PFSK-1 (cell line): ENCODE data around the gene KRTAP4-7.

Experiments used
- POLR2AphosphoS5 ChIP-seq: IDR thresholded peaks from 2 replicates; pipeline ENCODE4 v1.6.1; 2012; ENCODE audit warnings: low read depth, mild to moderate bottlenecking, control low read depth, low read length, moderate library complexity
- SIN3A ChIP-seq: IDR thresholded peaks from 2 replicates; pipeline ENCODE4 v1.6.1; 2012; ENCODE audit warnings: mild to moderate bottlenecking, low read length, moderate library complexity, borderline replicate concordance; ENCODE audit not compliant: insufficient read depth
- TF ChIP-seq, protein P1 (sequence below), 2 experiments: IDR thresholded peaks; 2 replicates each; pipeline versions ENCODE4 v1.6.1 to v1.8.0; 2011 to 2012; ENCODE audit warnings: low read depth in 2 of 2, low read length in 2 of 2, control low read depth in 1 of 2, inconsistent platforms in 1 of 2, mild to moderate bottlenecking in 1 of 2, moderate library complexity in 1 of 2; ENCODE audit not compliant: insufficient read depth in 1 of 2

GRCh38 chr17:41052566-41052965, 31.4 kb upstream of the KRTAP4-7 start:
- no peak for TF ChIP-seq POLR2AphosphoS5
- TF ChIP-seq, protein P1, sequence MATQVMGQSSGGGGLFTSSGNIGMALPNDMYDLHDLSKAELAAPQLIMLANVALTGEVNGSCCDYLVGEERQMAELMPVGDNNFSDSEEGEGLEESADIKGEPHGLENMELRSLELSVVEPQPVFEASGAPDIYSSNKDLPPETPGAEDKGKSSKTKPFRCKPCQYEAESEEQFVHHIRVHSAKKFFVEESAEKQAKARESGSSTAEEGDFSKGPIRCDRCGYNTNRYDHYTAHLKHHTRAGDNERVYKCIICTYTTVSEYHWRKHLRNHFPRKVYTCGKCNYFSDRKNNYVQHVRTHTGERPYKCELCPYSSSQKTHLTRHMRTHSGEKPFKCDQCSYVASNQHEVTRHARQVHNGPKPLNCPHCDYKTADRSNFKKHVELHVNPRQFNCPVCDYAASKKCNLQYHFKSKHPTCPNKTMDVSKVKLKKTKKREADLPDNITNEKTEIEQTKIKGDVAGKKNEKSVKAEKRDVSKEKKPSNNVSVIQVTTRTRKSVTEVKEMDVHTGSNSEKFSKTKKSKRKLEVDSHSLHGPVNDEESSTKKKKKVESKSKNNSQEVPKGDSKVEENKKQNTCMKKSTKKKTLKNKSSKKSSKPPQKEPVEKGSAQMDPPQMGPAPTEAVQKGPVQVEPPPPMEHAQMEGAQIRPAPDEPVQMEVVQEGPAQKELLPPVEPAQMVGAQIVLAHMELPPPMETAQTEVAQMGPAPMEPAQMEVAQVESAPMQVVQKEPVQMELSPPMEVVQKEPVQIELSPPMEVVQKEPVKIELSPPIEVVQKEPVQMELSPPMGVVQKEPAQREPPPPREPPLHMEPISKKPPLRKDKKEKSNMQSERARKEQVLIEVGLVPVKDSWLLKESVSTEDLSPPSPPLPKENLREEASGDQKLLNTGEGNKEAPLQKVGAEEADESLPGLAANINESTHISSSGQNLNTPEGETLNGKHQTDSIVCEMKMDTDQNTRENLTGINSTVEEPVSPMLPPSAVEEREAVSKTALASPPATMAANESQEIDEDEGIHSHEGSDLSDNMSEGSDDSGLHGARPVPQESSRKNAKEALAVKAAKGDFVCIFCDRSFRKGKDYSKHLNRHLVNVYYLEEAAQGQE (IDR thresholded peaks at IDR 0.05; ENCODE audit: insufficient read depth in 1 of 2, low read depth in 2 of 2, low read length in 2 of 2): no peak
- no peak for TF ChIP-seq SIN3A
